Measurements from ENCODE around the gene NDUFC2. TPM values are rescaled to one million over a fixed set of nuclear protein-coding genes. Genes with fewer than 3 reads are reported as not detected.

NDUFC2 gene
- total and polyA plus RNA-seq, 2 of the 8 experiments (the other 6 are each of a cell fraction or from before 2014, with no cell fraction given): 216 to 356 TPM

GRCh38 chr11:78083021-78083420 is 3.4 kb upstream of the NDUFC2 start (continued):
- TF ChIP-seq PHF8 (conservative IDR thresholded peaks at IDR 0.05; ENCODE audit: low read depth, low read length) (no peak), YY1 (IDR thresholded peaks at IDR 0.05; ENCODE audit: low read depth, low read length) (no peak), ASH2L (IDR thresholded peaks at IDR 0.05; ENCODE audit: low read length) (no peak), ATF3 (IDR thresholded peaks at IDR 0.05; ENCODE audit: insufficient read depth, low read depth, low read length) (no peak), GABPA (IDR thresholded peaks at IDR 0.05; ENCODE audit: borderline replicate concordance, insufficient read depth, low read length) (no peak), BACH1 (IDR thresholded peaks at IDR 0.05; ENCODE audit: low read length) (no peak)

Measured in H1 (cell line).